Measurements from ENCODE around the gene DGKG. TPM values are rescaled to one million over a fixed set of nuclear protein-coding genes. Genes with fewer than 3 reads are reported as not detected.

DGKG gene
- total RNA-seq, 6 experiments from 2014 or later = 1.5 to 3.6 (median 2.0) TPM

DNA sequence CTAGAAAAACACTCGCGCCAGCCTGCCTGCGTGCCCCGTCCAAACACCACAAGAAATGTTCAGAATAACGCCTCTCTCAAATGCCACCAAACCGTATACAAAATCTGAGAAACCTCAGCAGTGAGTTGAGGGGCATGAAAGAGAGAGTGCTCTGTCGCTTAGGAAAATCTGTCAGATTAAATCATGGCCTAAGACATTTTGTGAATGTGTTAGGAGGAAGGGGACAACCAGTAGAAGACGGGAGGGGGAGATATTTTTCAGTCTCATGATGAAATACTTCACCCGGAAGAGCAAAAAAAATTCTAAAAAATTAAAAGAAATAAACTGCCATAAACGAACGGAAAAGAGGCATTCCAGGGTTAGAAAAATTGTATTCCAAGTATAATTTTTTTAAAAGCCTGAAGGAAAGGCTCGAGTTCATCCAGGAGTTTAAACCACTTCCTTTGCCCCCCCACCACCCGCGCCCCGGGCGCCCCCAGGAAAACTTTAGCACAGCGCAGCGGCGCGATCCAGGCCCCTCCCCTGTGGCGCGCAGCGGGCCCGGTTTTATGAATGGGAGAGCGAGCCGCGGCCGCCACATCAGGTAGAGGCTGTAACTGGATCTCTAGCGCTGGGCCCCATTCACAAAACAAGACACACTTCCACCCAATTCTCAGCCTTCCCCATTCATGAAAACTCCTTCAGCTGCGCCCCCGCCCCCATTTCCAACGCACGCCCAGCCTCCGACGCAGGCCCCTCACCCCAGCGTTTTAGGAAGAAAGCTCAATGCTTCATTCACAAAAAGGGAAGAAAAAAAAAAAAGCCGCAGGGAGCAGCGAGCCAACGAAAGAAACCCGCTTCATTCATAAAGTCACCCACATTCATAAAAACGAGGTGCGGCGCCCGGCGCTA, 254.6 kb downstream of the DGKG start:
- 16% methylated on average over 21 of the region's 45 CpGs for WGBS (ENCODE audit: insufficient coverage, low coverage, low lambda C conversion rate, missing lambda C conversion rate)
- H3K4me1 ChIP-seq = peaks cover 0 to 27% (median 0%) of the 10 kb centered on the region in 4 donors
- ATAC-seq (peak; percentile 27 to 48 (median 42)), DNase-seq (peak; percentile 71 to 75 (median 74))
- intact Hi-C loops (cut with DNase I) = no loop called here
- no peaks in the 10 kb centered on the region for H3K27me3 ChIP-seq
- no peaks in the 10 kb centered on the region for H3K36me3 ChIP-seq
- TF ChIP-seq CTCF (IDR thresholded peaks at IDR 0.05) (no peak), POLR2A (IDR thresholded peaks at IDR 0.05) (peak; percentile 27)
- no peaks in the 10 kb centered on the region for H3K9me3 ChIP-seq
- peak overlapping the region; percentile 64 to 90 (median 83) for H3K4me3 ChIP-seq
- H3K27ac ChIP-seq = peak overlapping the region in 1 of 3 donors; percentile 5

DNA sequence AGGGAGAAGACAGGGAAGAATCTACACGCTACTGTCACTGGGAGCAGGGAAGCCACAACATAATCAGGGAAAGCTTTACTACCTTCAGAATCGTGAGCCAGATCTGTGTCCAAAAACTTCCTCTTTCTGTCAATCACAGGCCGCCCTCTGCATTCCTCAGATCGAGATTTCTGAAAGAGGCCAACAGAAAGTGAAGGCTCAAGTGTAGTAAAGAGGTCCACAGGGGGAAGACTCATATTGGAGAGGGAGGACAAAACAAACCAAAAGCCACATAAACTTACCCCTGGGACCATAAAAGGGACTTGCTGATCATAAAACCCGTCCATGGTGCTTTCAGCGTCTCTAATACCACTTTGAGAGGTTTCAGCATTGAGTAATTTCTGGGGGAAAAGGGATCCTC, 256.5 kb downstream of the DGKG start:
- ATAC-seq = no peak
- 62% methylated on average over 6 of the region's 6 CpGs for WGBS (ENCODE audit: insufficient coverage, low coverage, low lambda C conversion rate, missing lambda C conversion rate)
- no peaks in the 10 kb centered on the region for H3K9me3 ChIP-seq
- no peak overlapping the region for H3K4me3 ChIP-seq
- no peak for DNase-seq
- no peak overlapping the region for H3K27ac ChIP-seq
- TF ChIP-seq POLR2A (IDR thresholded peaks at IDR 0.05) (no peak), CTCF (IDR thresholded peaks at IDR 0.05) (no peak)
- H3K36me3 ChIP-seq = no peaks in the 10 kb centered on the region
- intact Hi-C loops (cut with DNase I) = no loop called here
- peaks cover 0 to 28% (median 0%) of the 10 kb centered on the region in 4 donors for H3K4me1 ChIP-seq
- no peaks in the 10 kb centered on the region for H3K27me3 ChIP-seq

DNA sequence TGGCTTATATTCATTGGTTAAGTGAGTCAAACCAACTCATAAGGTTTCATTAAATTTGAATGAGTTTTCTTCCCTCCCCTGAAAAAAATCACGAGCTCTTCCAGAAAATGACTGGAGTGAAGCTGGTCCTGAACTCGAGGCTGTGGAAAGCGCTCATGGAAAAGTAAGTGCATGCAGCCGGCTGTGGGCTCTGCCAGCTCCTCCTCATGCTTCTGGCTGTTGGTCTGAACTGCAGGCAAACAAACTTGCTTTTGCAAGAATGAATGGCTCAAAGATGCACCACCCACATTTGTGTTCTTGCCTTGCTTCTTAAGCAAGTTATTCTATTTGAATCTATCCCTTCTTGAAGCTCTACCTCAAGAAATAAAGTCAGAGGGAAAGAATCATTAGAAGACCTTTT, 259.3 kb downstream of the DGKG start:
- no peak overlapping the region for H3K4me3 ChIP-seq
- intact Hi-C loops (cut with DNase I) = no loop called here

GRCh38 chr3:186100398-186100797, 261.6 kb downstream of the DGKG start:
- ATAC-seq (no peak), DNase-seq (no peak)
- whole genome bisulfite sequencing (ENCODE audit: insufficient coverage, low coverage, low lambda C conversion rate, missing lambda C conversion rate) = 72% methylated on average over 3 of the region's 3 CpGs
- intact Hi-C loops (cut with DNase I) = no loop called here
- TF ChIP-seq CTCF (IDR thresholded peaks at IDR 0.05) = no peak
- no peak for TF ChIP-seq POLR2A (IDR thresholded peaks at IDR 0.05)
- Histone ChIP-seq H3K9me3 (no peaks in the 10 kb centered on the region), H3K27me3 (no peaks in the 10 kb centered on the region), H3K4me3 (no peak overlapping the region), H3K27ac (no peak overlapping the region), H3K36me3 (no peaks in the 10 kb centered on the region), H3K4me1 (peaks cover 0 to 33% (median 4%) of the 10 kb centered on the region in 4 donors)

More for the DNA sequence above, 259.3 kb downstream of the DGKG start:
- WGBS (ENCODE audit: insufficient coverage, low coverage, low lambda C conversion rate, missing lambda C conversion rate) = 52% methylated on average over 3 of the region's 4 CpGs
- no peak for TF ChIP-seq POLR2A (IDR thresholded peaks at IDR 0.05)
- no peak for TF ChIP-seq CTCF (IDR thresholded peaks at IDR 0.05)
- Histone ChIP-seq H3K36me3 (no peaks in the 10 kb centered on the region), H3K27ac (no peak overlapping the region), H3K27me3 (no peaks in the 10 kb centered on the region), H3K4me1 (peaks cover 0 to 24% (median 0%) of the 10 kb centered on the region in 4 donors), H3K9me3 (no peaks in the 10 kb centered on the region)
- DNase-seq (no peak), ATAC-seq (no peak)

Data from right lobe of liver (tissue), 6 donors.